MG63 (cell line): ENCODE data around the gene MIEF1. TPM values are rescaled to one million over a fixed set of nuclear protein-coding genes. Genes with fewer than 3 reads are reported as not detected.
"Not testable (repeated sequence)": the region's sequence is repeated elsewhere in the genome, so short reads cannot be mapped to it uniquely, and the experiment has no call there.

Source experiments
- DNase-seq: peaks from one replicate; pipeline ENCODE4 v3.0.0-alpha.2; 2020
- H3K27me3 ChIP-seq: fragments of 250-450 bp; sonication (Bioruptor Pico); 2 replicates; pipeline ENCODE4 v1.5.1; 2020; ENCODE audit warnings: mild to moderate bottlenecking, moderate library complexity
- H3K36me3 ChIP-seq: fragments of 250-450 bp; sonication (Bioruptor Pico); 2 replicates; pipeline ENCODE4 v1.5.1; 2020; ENCODE audit warnings: mild to moderate bottlenecking, moderate library complexity
- H3K4me3 ChIP-seq: fragments of 250-450 bp; sonication (Bioruptor Pico); 2 replicates; pipeline ENCODE4 v1.5.1; 2020; ENCODE audit warnings: mild to moderate bottlenecking, moderate library complexity
- H3K9me3 ChIP-seq: fragments of 250-450 bp; sonication (Bioruptor Pico); 2 replicates; pipeline ENCODE4 v1.5.1; 2020; ENCODE audit warnings: mild to moderate bottlenecking, moderate library complexity
- total RNA-seq: library from RNA; depleted of rRNA; stranded (reverse); fragments of >200 nt; shearing (Covaris generic); gene quantifications from 2 replicates; pipeline ENCODE4 v1.2.3, GENCODE V29; 2014; ENCODE audit warnings: low replicate concordance

Gene MIEF1
- total RNA-seq, 1 experiment from 2014 or later: 32.3 TPM

GRCh38 chr22:39498368-39498767 lies 3.7 kb upstream of the MIEF1 start:
- Histone ChIP-seq H3K4me3 (no peak overlapping the region), H3K9me3 (no peaks in the 10 kb centered on the region), H3K27me3 (no peaks in the 10 kb centered on the region), H3K36me3 (peaks cover 2% of the 10 kb centered on the region)
- no peak for DNase-seq

GRCh38 chr22:39498802-39499201 lies 3.3 kb upstream of the MIEF1 start:
- H3K36me3 ChIP-seq: peaks cover 6% of the 10 kb centered on the region
- no peak for DNase-seq
- H3K27me3 ChIP-seq: no peaks in the 10 kb centered on the region
- H3K4me3 ChIP-seq: no peak overlapping the region
- no peaks in the 10 kb centered on the region for H3K9me3 ChIP-seq

GRCh38 chr22:39500101-39500500 lies 2.0 kb upstream of the MIEF1 start:
- Histone ChIP-seq H3K36me3 (peaks cover 19% of the 10 kb centered on the region), H3K27me3 (no peaks in the 10 kb centered on the region), H3K9me3 (no peaks in the 10 kb centered on the region), H3K4me3 (no peak overlapping the region)
- DNase-seq: no peak

GRCh38 chr22:39501644-39502108 lies 414 bp upstream of the MIEF1 start:
- Histone ChIP-seq H3K9me3 (no peaks in the 10 kb centered on the region), H3K27me3 (no peaks in the 10 kb centered on the region), H3K4me3 (peak overlapping the region; percentile 80), H3K36me3 (peaks cover 35% of the 10 kb centered on the region)
- no peak for DNase-seq

- no peaks in the 10 kb centered on the region for H3K27me3 ChIP-seq
- H3K4me3 ChIP-seq: peak overlapping the region; percentile 80
- no peak for DNase-seq
- H3K9me3 ChIP-seq: no peaks in the 10 kb centered on the region
- peaks cover 46% of the 10 kb centered on the region for H3K36me3 ChIP-seq
These were observed 809 bp downstream of the MIEF1 start for GRCh38 chr22:39502789-39503409.

GRCh38 chr22:39503630-39504029 lies 1.5 kb downstream of the MIEF1 start:
- peaks cover 53% of the 10 kb centered on the region for H3K36me3 ChIP-seq
- no peak for DNase-seq
- H3K27me3 ChIP-seq: no peaks in the 10 kb centered on the region
- peak overlapping the region; percentile 80 for H3K4me3 ChIP-seq
- H3K9me3 ChIP-seq: no peaks in the 10 kb centered on the region

- H3K36me3 ChIP-seq: peaks cover 54% of the 10 kb centered on the region
These were observed 2.0 kb downstream of the MIEF1 start for GRCh38 chr22:39504071-39504470.

GRCh38 chr22:39507021-39507420 lies 4.9 kb downstream of the MIEF1 start:
- not testable (repeated sequence) for H3K4me3 ChIP-seq, H3K27me3 ChIP-seq, DNase-seq, H3K9me3 ChIP-seq
- peaks cover 83% of the 10 kb centered on the region for H3K36me3 ChIP-seq

More at GRCh38 chr22:39504071-39504470, 2.0 kb downstream of the MIEF1 start:
- DNase-seq: no peak
- Histone ChIP-seq H3K27me3 (no peaks in the 10 kb centered on the region), H3K4me3 (no peak overlapping the region), H3K9me3 (no peaks in the 10 kb centered on the region)

GRCh38 chr22:39508393-39508792 lies 6.3 kb downstream of the MIEF1 start:
- Histone ChIP-seq H3K27me3 (no peaks in the 10 kb centered on the region), H3K4me3 (no peak overlapping the region), H3K36me3 (peaks cover 88% of the 10 kb centered on the region), H3K9me3 (no peaks in the 10 kb centered on the region)
- no peak for DNase-seq

- H3K9me3 ChIP-seq: no peaks in the 10 kb centered on the region
- no peak overlapping the region for H3K4me3 ChIP-seq
- no peaks in the 10 kb centered on the region for H3K27me3 ChIP-seq
- peaks cover 87% of the 10 kb centered on the region for H3K36me3 ChIP-seq
- DNase-seq: no peak
These were observed 8.5 kb downstream of the MIEF1 start for GRCh38 chr22:39510529-39511149.

- H3K4me3 ChIP-seq: no peak overlapping the region
- no peaks in the 10 kb centered on the region for H3K9me3 ChIP-seq
- H3K27me3 ChIP-seq: no peaks in the 10 kb centered on the region
- no peak for DNase-seq
- H3K36me3 ChIP-seq: peaks cover 87% of the 10 kb centered on the region
These were observed 9.1 kb downstream of the MIEF1 start for GRCh38 chr22:39511226-39511625.

GRCh38 chr22:39512026-39512425 lies 9.9 kb downstream of the MIEF1 start:
- Histone ChIP-seq H3K36me3 (peaks cover 85% of the 10 kb centered on the region), H3K9me3 (no peaks in the 10 kb centered on the region)
- DNase-seq: no peak

GRCh38 chr22:39513791-39514190 lies 11.7 kb downstream of the MIEF1 start:
- H3K4me3 ChIP-seq: no peak overlapping the region
- H3K36me3 ChIP-seq: peaks cover 70% of the 10 kb centered on the region
- no peaks in the 10 kb centered on the region for H3K9me3 ChIP-seq
- DNase-seq: no peak
- H3K27me3 ChIP-seq: no peaks in the 10 kb centered on the region

More at GRCh38 chr22:39512026-39512425, 9.9 kb downstream of the MIEF1 start:
- H3K4me3 ChIP-seq: no peak overlapping the region
- H3K27me3 ChIP-seq: no peaks in the 10 kb centered on the region

- peaks cover 66% of the 10 kb centered on the region for H3K36me3 ChIP-seq
- H3K4me3 ChIP-seq: no peak overlapping the region
- H3K27me3 ChIP-seq: no peaks in the 10 kb centered on the region
- no peak for DNase-seq
- no peaks in the 10 kb centered on the region for H3K9me3 ChIP-seq
These were observed 12.4 kb downstream of the MIEF1 start for GRCh38 chr22:39514373-39514973.

GRCh38 chr22:39515266-39516050 lies 13.4 kb downstream of the MIEF1 start:
- Histone ChIP-seq H3K9me3 (no peaks in the 10 kb centered on the region), H3K4me3 (no peak overlapping the region), H3K36me3 (peaks cover 57% of the 10 kb centered on the region), H3K27me3 (no peaks in the 10 kb centered on the region)
- no peak for DNase-seq

GRCh38 chr22:39517470-39517869 lies 15.4 kb downstream of the MIEF1 start:
- peaks cover 57% of the 10 kb centered on the region for H3K36me3 ChIP-seq

GRCh38 chr22:39518144-39518786 lies 16.2 kb downstream of the MIEF1 start:
- Histone ChIP-seq H3K27me3 (no peaks in the 10 kb centered on the region), H3K9me3 (no peaks in the 10 kb centered on the region), H3K4me3 (no peak overlapping the region), H3K36me3 (peaks cover 63% of the 10 kb centered on the region)
- no peak for DNase-seq

More at GRCh38 chr22:39517470-39517869, 15.4 kb downstream of the MIEF1 start:
- Histone ChIP-seq H3K9me3 (no peaks in the 10 kb centered on the region), H3K27me3 (no peaks in the 10 kb centered on the region), H3K4me3 (no peak overlapping the region)
- no peak for DNase-seq
